H1 (cell line): ENCODE results near the gene ARID2. TPM values are rescaled to one million over a fixed set of nuclear protein-coding genes. Genes with fewer than 3 reads are reported as not detected.

Experiments
- CTCF ChIA-PET: fragments of 300-600 bp; sonication (Branson Sonifier 250); formaldehyde crosslinking; loops from one replicate; lab custom pipeline; 2021; ENCODE audit not compliant: partially characterized antibody; lab: Charles Lee
- POLR2A ChIA-PET: fragments of 300-600 bp; sonication (Branson Sonifier 250); formaldehyde crosslinking; loops from one replicate; lab custom pipeline; 2021; ENCODE audit warnings: inconsistent platforms; ENCODE audit not compliant: partially characterized antibody; lab: Charles Lee
- DNase-seq, 2 experiments: peaks; one replicate each; pipeline versions ENCODE4 v3.0.0 to v3.0.0-alpha.2; 2010 to 2022; ENCODE audit warnings: low spot score in 2 of 2, low read depth in 1 of 2, mixed read lengths in 1 of 2
- FAIRE-seq: peaks from 2 replicates; lab custom pipeline; 2011; peaks lifted over from hg19 to GRCh38; lab: Jason Lieb, UNC
- H2AFZ ChIP-seq: 2 replicates; pipeline ENCODE4 v1.8.1; 2012; ENCODE audit warnings: low read length, inconsistent platforms
- H2AK5ac ChIP-seq: 2 replicates; pipeline ENCODE4 v1.6.1; 2013; ENCODE audit warnings: low read depth, low read length
- H2BK120ac ChIP-seq: replicated peaks from 2 replicates; pipeline ENCODE3; 2013; ENCODE audit warnings: low read depth, low read length, inconsistent platforms
- H2BK12ac ChIP-seq: 2 replicates; pipeline ENCODE4 v1.6.1; 2013; ENCODE audit warnings: low read depth, low read length
- H2BK15ac ChIP-seq: 2 replicates; pipeline ENCODE4 v1.6.1; 2013; ENCODE audit warnings: low read length
- H2BK20ac ChIP-seq: 2 replicates; pipeline ENCODE4 v1.6.1; 2013; ENCODE audit warnings: low read length
- H2BK5ac ChIP-seq: 2 replicates; pipeline ENCODE4 v1.6.1; 2013; ENCODE audit warnings: low read depth, low read length
- H3K14ac ChIP-seq: 2 replicates; pipeline ENCODE4 v1.6.1; 2013; ENCODE audit warnings: inconsistent platforms; ENCODE audit not compliant: insufficient read length
- H3K18ac ChIP-seq: 2 replicates; pipeline ENCODE4 v1.6.1; 2013; ENCODE audit warnings: low read length; ENCODE audit errors: extremely low read depth
- H3K23ac ChIP-seq: 2 replicates; pipeline ENCODE4 v1.6.1; 2013; ENCODE audit warnings: inconsistent platforms; ENCODE audit not compliant: insufficient read length
- H3K23me2 ChIP-seq: 2 replicates; pipeline ENCODE4 v1.6.1; 2013; ENCODE audit warnings: low read depth, low read length
- H3K27ac ChIP-seq: 2 replicates; pipeline ENCODE4 v1.6.1; 2011; ENCODE audit warnings: low read depth, low read length, inconsistent platforms
- H3K27me3 ChIP-seq, 4 experiments: replicated peaks in 1 of 4; 1 replicate in 1 of 4; 2 replicates in 3 of 4; pipeline versions ENCODE4 v1.6.1 to v1.8.1; 2011 to 2013; ENCODE audit warnings: low read length in 3 of 4, mild to moderate bottlenecking in 3 of 4, inconsistent platforms in 2 of 4, mixed read lengths in 2 of 4, moderate library complexity in 1 of 4; ENCODE audit not compliant: control insufficient read depth in 3 of 4, insufficient read depth in 3 of 4; ENCODE audit errors: extremely low read depth in 1 of 4
- H3K36me3 ChIP-seq, 4 experiments: 2 replicates each; pipeline versions ENCODE4 v1.6.1 to v1.8.1; 2011 to 2013; ENCODE audit warnings: mild to moderate bottlenecking in 4 of 4, low read length in 3 of 4, moderate library complexity in 2 of 4, control low read depth in 1 of 4, inconsistent platforms in 1 of 4; ENCODE audit not compliant: insufficient read depth in 4 of 4, control insufficient read depth in 2 of 4
- H3K4ac ChIP-seq: replicated peaks from 2 replicates; pipeline ENCODE3; 2013; ENCODE audit warnings: low read length, low read depth, mixed read lengths, inconsistent platforms; ENCODE audit not compliant: insufficient read length
- H3K4me1 ChIP-seq, 4 experiments: replicated peaks in 1 of 4; 1 replicate in 1 of 4; 2 replicates in 3 of 4; pipeline versions ENCODE4 v1.6.1 to v1.8.1; 2011 to 2013; ENCODE audit warnings: low read length in 3 of 4, inconsistent platforms in 2 of 4, mixed read lengths in 1 of 4; ENCODE audit not compliant: insufficient read depth in 4 of 4, control insufficient read depth in 3 of 4
- H3K4me2 ChIP-seq, 2 experiments: 2 replicates each; pipeline versions ENCODE4 v1.6.1 to v1.8.1; 2011 to 2013; ENCODE audit warnings: low read depth in 2 of 2, low read length in 2 of 2, control low read depth in 1 of 2, inconsistent platforms in 1 of 2, mild to moderate bottlenecking in 1 of 2; ENCODE audit not compliant: insufficient read depth in 1 of 2
- H3K4me3 ChIP-seq, 4 experiments: fragments of 200-600, 300-600 bp in 1 of 4; sonication (generic), shearing (Covaris generic), sonication (Bioruptor Twin) in 1 of 4; 2 replicates each; pipeline versions ENCODE4 v1.5.1 to v1.8.1; 2011 to 2016; ENCODE audit warnings: low read length in 4 of 4, low read depth in 3 of 4, control low read depth in 2 of 4, inconsistent platforms in 2 of 4, mild to moderate bottlenecking in 2 of 4, mixed read lengths in 1 of 4, moderate library complexity in 1 of 4; ENCODE audit not compliant: insufficient read depth in 2 of 4; ENCODE audit errors: extremely low read depth in 1 of 4
- H3K56ac ChIP-seq: replicated peaks from 2 replicates; pipeline ENCODE3; 2013; ENCODE audit warnings: low read depth, mild to moderate bottlenecking, mixed read lengths, low read length, inconsistent platforms; ENCODE audit not compliant: insufficient read length
- H3K79me1 ChIP-seq: 2 replicates; pipeline ENCODE4 v1.6.1; 2013; ENCODE audit warnings: low read depth, low read length, control low read depth
- H3K79me2 ChIP-seq, 2 experiments: 2 replicates each; pipeline versions ENCODE4 v1.6.1 to v1.8.1; 2012 to 2013; ENCODE audit warnings: low read length in 2 of 2, mild to moderate bottlenecking in 2 of 2, inconsistent platforms in 1 of 2; ENCODE audit not compliant: insufficient read depth in 2 of 2, control insufficient read depth in 1 of 2
- H3K9ac ChIP-seq, 4 experiments: replicated peaks in 1 of 4; 1 replicate in 1 of 4; 2 replicates in 3 of 4; pipeline versions ENCODE4 v1.6.1 to v1.8.1; 2011 to 2013; ENCODE audit warnings: low read depth in 3 of 4, low read length in 3 of 4, control low read depth in 2 of 4, mild to moderate bottlenecking in 2 of 4, moderate library complexity in 2 of 4, inconsistent platforms in 1 of 4; ENCODE audit errors: extremely low read depth in 1 of 4
- H3K9me3 ChIP-seq, 2 experiments: 2 replicates each; pipeline versions ENCODE4 v1.6.1 to v1.8.1; 2012 to 2013; ENCODE audit warnings: mild to moderate bottlenecking in 2 of 2, moderate library complexity in 2 of 2, control low read depth in 1 of 2, inconsistent platforms in 1 of 2, low read depth in 1 of 2, low read length in 1 of 2, mixed read lengths in 1 of 2; ENCODE audit not compliant: insufficient read depth in 2 of 2
- H4K20me1 ChIP-seq, 2 experiments: replicated peaks in 1 of 2; 2 replicates each; pipeline versions ENCODE3 to v1.8.1; 2011 to 2013; ENCODE audit warnings: inconsistent platforms in 2 of 2, low read length in 2 of 2, mild to moderate bottlenecking in 1 of 2; ENCODE audit not compliant: insufficient read depth in 2 of 2, control insufficient read depth in 1 of 2
- H4K5ac ChIP-seq: 2 replicates; pipeline ENCODE4 v1.6.1; 2013; ENCODE audit warnings: low read length, low read depth, mixed read lengths, inconsistent platforms; ENCODE audit not compliant: insufficient read length
- H4K8ac ChIP-seq: 2 replicates; pipeline ENCODE4 v1.8.0; 2013; ENCODE audit warnings: mild to moderate bottlenecking, moderate library complexity, low read length, inconsistent platforms; ENCODE audit not compliant: insufficient read depth; ENCODE audit errors: extremely low read depth
- H4K91ac ChIP-seq: replicated peaks from 2 replicates; pipeline ENCODE3; 2013; ENCODE audit warnings: low read length, mixed read lengths, inconsistent platforms; ENCODE audit not compliant: insufficient read length
- CHD2 ChIP-seq: IDR thresholded peaks from 2 replicates; pipeline ENCODE4 v1.6.1; 2012; ENCODE audit warnings: low read length, improper control_type of control experiment
- FOSL1 ChIP-seq: IDR thresholded peaks from 2 replicates; pipeline ENCODE4 v1.6.1; 2011; ENCODE audit warnings: mild to moderate bottlenecking, low read depth, low read length, moderate library complexity; ENCODE audit not compliant: insufficient read depth
- TBP ChIP-seq: IDR thresholded peaks from 2 replicates; pipeline ENCODE4 v1.6.1; 2011; ENCODE audit warnings: low read depth, low read length, improper control_type of control experiment
- WGBS, 2 experiments: shearing (Covaris generic) in 1 of 2; methylation state at CpG; one replicate each; pipeline versions ENCODE4 v1.1.6 to v1.1.7; 2013 to 2015; ENCODE audit warnings: low lambda C conversion rate in 2 of 2, mixed read lengths in 2 of 2, inconsistent platforms in 1 of 2, low coverage in 1 of 2, missing lambda C conversion rate in 1 of 2; ENCODE audit not compliant: insufficient replicate concordance in 2 of 2, insufficient coverage in 1 of 2, insufficient read length in 1 of 2; ENCODE audit errors: extremely low coverage in 1 of 2, missing lambda C conversion rate in 1 of 2; 5-methylcytosine and 5-hydroxymethylcytosine counted together
- polyA plus RNA-seq, 7 experiments: library from polyadenylated mRNA; depleted of rRNA in 3 of 7; stranded (reverse) in 5 of 7; unstranded in 2 of 7; fragments of >200 nt in 5 of 7; fragments of 200-250 nt in 2 of 7; gene quantifications; 1 replicate in 5 of 7; 2 replicates in 1 of 7; 4 replicates in 1 of 7; pipeline versions ENCODE4 v1.2.1 to v1.2.3, GENCODE V29; 2011 to 2013; ENCODE audit warnings: missing spikeins in 2 of 7, mixed read lengths in 2 of 7
- total RNA-seq: library from RNA; stranded (reverse); fragmentation: NEBNext Ultra II Directional; extraction: Animal tissue kit (Norgen Biotek cat#: 25700); gene quantifications from 2 replicates; pipeline ENCODE4 v1.2.1, GENCODE V29; 2021
- TF ChIP-seq, protein P1 (sequence below): IDR thresholded peaks from 2 replicates; pipeline ENCODE4 v1.6.1; 2012; ENCODE audit warnings: inconsistent platforms

The ARID2 gene
- total and polyA plus RNA-seq, 2 of the 8 experiments (the other 6 are each of a cell fraction or from before 2014, with no cell fraction given), result 32.0 to 45.2 TPM

DNA sequence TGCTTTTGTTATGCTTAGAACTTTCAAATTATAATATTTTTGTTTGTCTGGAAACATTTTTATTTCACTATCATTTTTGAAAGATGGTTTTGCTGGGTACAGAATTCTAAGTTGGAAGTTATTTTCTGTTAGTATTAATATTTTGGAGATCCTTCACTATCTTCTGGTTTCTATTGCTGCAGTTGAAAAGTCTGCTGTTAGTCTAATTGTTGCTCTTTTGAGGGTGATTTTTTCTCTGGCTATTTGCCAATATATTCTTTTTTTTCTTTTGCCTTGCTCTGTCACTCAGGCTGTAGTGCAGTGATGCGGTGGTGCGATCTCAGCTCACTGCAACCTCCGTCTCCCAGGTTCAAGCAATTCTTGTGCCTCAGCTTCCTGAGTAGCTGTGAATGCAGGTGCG lies 28.2 kb upstream of the ARID2 start:
- Histone ChIP-seq H3K36me3 (no peaks in the 10 kb centered on the region), H3K14ac (no peak overlapping the region), H3K79me2 (no peaks in the 10 kb centered on the region), H2BK5ac (no peak overlapping the region), H3K4me1 (no peaks in the 10 kb centered on the region), H3K56ac (no peak overlapping the region), H2BK15ac (no peak overlapping the region), H3K4me2 (no peak overlapping the region), H3K79me1 (no peaks in the 10 kb centered on the region), H4K8ac (no peak overlapping the region), H3K4ac (no peak overlapping the region), H4K91ac (no peak overlapping the region), H2AFZ (no peak overlapping the region), H3K23ac (no peak overlapping the region), H4K5ac (no peak overlapping the region), H3K18ac (no peak overlapping the region), H2AK5ac (no peak overlapping the region), H3K27ac (no peak overlapping the region), H4K20me1 (no peaks in the 10 kb centered on the region), H2BK20ac (no peak overlapping the region), H2BK120ac (no peak overlapping the region), H2BK12ac (no peak overlapping the region), H3K9me3 (no peaks in the 10 kb centered on the region), H3K4me3 (no peak overlapping the region), H3K23me2 (no peaks in the 10 kb centered on the region; the same call in 1 of the 2 replicates), H3K9ac (no peak overlapping the region), H3K27me3 (no peaks in the 10 kb centered on the region)
- ChIA-PET CTCF (interaction anchor here (1.0 kb wide), 1 partner anchor 16 kb away, joined by 3 read pairs; no protein-coding TSS in a partner anchor), POLR2A (no interaction called here)
- FAIRE-seq (no peak), DNase-seq (no peak)
- 89% methylated on average over 4 of the region's 4 CpGs; no CpG with 5 or more reads in 1 of the 2 experiments for WGBS, 2 experiments
- TF ChIP-seq CHD2 (no peak), TBP (no peak), FOSL1 (no peak)
- TF ChIP-seq, protein P1, sequence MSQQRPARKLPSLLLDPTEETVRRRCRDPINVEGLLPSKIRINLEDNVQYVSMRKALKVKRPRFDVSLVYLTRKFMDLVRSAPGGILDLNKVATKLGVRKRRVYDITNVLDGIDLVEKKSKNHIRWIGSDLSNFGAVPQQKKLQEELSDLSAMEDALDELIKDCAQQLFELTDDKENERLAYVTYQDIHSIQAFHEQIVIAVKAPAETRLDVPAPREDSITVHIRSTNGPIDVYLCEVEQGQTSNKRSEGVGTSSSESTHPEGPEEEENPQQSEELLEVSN, result no peak
